ENCODE data around the gene CLN3.
"Not testable (repeated sequence)": the region's sequence is repeated elsewhere in the genome, so short reads cannot be mapped to it uniquely, and the experiment has no call there.

CLN3 gene

DNA sequence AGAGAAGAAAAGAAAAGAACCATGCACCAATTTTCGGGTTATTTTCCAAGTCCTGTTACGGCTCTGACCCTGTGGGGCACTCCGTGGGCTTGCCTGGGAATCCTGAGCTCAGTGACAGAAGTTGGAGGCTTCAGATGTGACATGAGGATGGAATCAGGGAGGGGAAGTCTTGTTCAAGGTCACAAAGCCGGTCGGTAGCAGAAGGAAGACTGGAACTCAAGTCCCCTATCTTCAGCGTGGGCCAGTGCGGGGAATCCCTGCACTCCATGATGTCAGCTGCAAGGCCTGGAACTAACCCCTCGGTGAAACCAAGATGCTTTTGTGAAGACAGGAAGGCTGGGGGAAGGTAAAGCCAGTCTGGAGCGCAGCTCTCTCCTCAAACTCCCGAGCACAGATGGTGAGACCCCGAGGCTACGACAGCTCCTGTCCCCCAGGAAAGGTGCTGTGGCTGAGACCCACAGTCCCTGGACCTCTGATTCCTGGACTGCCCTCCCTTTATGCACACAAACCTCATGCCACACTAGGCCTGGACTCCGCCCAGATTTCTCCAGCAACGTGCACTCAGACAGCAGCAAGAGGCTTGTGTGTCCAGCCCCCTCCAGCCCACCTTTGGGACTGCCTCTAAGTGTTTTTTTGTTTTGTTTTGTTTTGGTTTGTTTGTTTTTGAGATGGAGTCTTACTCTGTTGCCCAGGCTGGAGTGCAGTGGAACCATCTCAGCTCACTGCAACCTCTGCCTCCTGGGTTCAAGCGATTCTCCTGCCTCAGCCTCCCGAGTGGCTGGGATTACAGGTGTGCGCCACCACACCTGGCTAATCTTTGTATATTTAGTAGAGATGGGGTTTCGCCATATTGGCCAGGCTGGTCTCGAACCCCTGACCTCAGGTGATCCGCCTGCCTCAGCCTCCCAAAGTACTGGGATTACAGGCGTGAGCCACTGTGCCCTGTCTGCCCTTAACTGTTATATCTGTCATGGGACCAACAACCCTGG lies 20.2 kb upstream of the CLN3 start:
- Histone ChIP-seq H3K4me1 (ENCODE audit: control insufficient read depth, insufficient read depth, low read length) (no peaks in the 10 kb centered on the region), H3K9me3 (ENCODE audit: control insufficient read depth, low read length) (no peaks in the 10 kb centered on the region), H3K4me3 (ENCODE audit: low read length) (no peak overlapping the region), H3K27me3 (replicated peaks; ENCODE audit: control insufficient read depth, insufficient read depth, low read length) (peaks cover 4% of the 10 kb centered on the region), H3K36me3 (ENCODE audit: control insufficient read depth, insufficient read depth, low read length, severe bottlenecking) (no peaks in the 10 kb centered on the region), H3K9ac (ENCODE audit: low read length) (no peak overlapping the region)
- no peak for DNase-seq (ENCODE audit: low read depth)

DNA sequence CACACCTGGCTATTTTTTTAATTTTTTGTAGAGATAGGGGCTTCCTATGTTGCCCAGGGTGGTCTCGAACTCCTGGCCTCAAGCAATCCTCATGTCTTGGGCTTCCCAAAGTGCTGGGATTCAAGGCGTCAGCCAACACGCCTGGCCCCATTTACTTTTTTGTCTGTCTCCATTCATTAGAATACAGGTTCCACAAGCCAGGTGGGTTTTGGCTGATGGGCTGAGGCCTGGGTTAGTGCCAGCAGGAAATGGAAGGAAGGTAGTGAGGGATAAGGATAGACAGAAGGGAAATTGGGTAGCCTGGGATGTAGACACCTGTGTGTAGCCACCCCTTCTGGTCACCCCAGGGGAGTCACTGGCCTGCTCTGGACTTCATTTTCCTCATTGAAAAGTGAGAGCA lies 19.2 kb upstream of the CLN3 start:
- Histone ChIP-seq H3K9ac (ENCODE audit: low read length) (no peak overlapping the region), H3K36me3 (ENCODE audit: control insufficient read depth, insufficient read depth, low read length, severe bottlenecking) (no peaks in the 10 kb centered on the region), H3K9me3 (ENCODE audit: control insufficient read depth, low read length) (no peaks in the 10 kb centered on the region), H3K4me1 (ENCODE audit: control insufficient read depth, insufficient read depth, low read length) (peaks cover 5% of the 10 kb centered on the region), H3K27me3 (replicated peaks; ENCODE audit: control insufficient read depth, insufficient read depth, low read length) (peaks cover 4% of the 10 kb centered on the region), H3K4me3 (ENCODE audit: low read length) (no peak overlapping the region)
- no peak for DNase-seq (ENCODE audit: low read depth)

DNA sequence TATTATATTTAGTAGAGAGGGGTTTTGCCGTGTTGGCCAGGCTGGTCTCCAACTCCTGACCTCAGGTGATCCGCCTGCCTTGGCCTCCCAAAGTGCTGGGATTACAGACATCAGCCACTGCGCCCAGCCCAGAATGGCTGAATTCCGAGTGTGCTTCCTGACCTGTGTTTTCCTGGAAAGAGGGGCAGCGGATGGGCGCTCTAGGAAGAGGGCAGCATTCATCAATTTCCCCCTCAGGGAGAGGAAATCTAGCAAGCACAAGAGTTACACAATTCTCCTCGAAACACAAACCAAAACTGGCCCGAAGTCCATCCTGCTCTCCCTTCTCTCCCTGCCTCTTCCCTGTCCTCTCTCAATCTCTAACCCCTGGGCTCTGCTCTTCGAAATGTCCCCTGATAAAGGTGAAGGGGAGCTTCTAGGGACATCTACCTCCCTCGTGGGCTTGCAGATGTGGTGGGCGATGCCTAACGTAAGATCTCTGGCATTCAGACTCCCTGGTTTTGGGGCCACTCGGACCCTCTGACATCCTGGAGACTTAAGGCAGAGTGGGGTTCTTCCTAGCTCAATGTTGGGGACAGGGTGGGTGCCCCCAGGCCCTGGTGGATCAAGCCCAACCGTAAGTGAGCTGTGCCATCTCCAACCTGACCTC lies 13.7 kb upstream of the CLN3 start:
- Histone ChIP-seq H3K27me3 (replicated peaks; ENCODE audit: control insufficient read depth, insufficient read depth, low read length) (peaks cover 27% of the 10 kb centered on the region), H3K4me3 (ENCODE audit: low read length) (no peak overlapping the region), H3K9ac (ENCODE audit: low read length) (no peak overlapping the region), H3K9me3 (ENCODE audit: control insufficient read depth, low read length) (no peaks in the 10 kb centered on the region), H3K36me3 (ENCODE audit: control insufficient read depth, insufficient read depth, low read length, severe bottlenecking) (no peaks in the 10 kb centered on the region), H3K4me1 (ENCODE audit: control insufficient read depth, insufficient read depth, low read length) (peaks cover 10% of the 10 kb centered on the region)
- DNase-seq (ENCODE audit: low read depth) = no peak

DNA sequence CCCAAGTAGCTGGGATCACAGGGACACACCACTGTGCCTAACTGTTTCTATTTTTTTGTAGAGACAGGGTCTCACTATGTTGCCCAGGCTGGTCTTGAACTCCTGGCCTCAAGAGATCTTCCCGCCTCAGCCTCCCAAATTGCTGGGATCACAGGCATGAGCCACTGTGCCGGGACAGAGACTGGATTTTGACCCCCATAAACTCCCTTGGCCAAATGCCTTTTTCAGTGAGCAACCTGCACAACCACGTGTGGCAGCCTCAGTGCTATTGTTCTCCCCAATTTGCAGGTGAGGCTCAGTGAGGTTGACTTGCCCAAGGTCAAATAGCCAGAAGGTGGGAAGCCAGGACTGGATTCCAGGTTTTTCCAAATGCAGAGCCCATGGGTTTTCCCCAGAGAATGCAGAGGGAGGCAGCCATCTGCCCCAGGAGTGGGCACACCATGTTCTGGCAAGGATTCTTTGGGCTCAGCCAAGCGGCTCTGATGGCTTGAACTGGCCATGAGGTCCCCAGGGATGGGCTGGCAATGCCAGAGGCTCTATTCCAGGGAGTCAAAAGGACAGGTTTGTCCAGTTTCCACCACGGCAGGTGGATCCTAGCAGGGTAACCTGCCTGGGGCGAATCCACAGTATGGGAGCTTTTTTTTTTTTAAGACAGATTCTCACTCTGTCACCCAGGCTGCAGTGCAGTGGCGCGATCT lies 13.0 kb upstream of the CLN3 start:
- DNase-seq (ENCODE audit: low read depth) = no peak
- H3K36me3 ChIP-seq (ENCODE audit: control insufficient read depth, insufficient read depth, low read length, severe bottlenecking) = no peaks in the 10 kb centered on the region
- peaks cover 30% of the 10 kb centered on the region for H3K27me3 ChIP-seq (replicated peaks; ENCODE audit: control insufficient read depth, insufficient read depth, low read length)
- H3K4me1 ChIP-seq (ENCODE audit: control insufficient read depth, insufficient read depth, low read length) = peaks cover 10% of the 10 kb centered on the region
- H3K4me3 ChIP-seq (ENCODE audit: low read length) = no peak overlapping the region
- H3K9ac ChIP-seq (ENCODE audit: low read length) = no peak overlapping the region
- no peaks in the 10 kb centered on the region for H3K9me3 ChIP-seq (ENCODE audit: control insufficient read depth, low read length)

DNA sequence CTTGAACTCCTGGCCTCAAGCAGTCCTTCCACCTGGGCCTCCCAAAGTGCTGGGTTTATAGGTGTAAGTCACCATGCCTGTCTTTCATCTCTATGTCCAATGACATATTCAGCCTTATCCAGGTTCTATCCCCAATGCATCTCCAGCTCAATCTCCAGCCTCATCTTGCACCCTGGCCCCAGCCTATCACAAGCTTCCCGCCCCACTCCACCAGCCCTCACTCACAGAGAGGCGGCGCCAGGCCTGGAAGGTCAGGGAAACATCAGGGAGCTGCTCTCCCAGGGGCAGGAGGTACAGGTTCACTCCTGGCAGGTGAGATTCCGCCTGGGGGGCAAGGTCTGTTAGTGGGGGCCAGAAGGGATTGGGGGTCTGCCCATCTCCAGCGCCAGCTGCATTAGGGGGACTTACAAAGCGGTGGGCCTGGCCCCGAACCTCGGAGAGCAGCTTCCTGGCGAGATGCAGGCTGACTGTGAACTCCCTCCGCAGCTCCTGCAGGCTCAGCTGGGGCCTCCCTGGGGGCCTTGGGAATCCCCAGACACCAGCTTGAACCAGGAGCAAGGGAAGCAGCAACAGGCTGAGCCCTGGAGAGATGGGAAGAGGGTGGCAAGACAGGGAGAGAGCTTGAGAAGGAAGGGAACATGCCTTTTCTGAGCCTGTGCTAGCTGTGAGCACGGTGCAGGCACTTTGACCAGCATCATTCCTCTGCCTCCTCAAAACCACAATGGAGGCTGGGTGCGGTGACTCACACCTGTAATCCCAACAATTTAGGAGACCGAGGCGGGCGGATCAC lies 11.8 kb upstream of the CLN3 start:
- Histone ChIP-seq H3K9ac (ENCODE audit: low read length) (no peak overlapping the region), H3K9me3 (ENCODE audit: control insufficient read depth, low read length) (no peaks in the 10 kb centered on the region), H3K4me3 (ENCODE audit: low read length) (no peak overlapping the region), H3K36me3 (ENCODE audit: control insufficient read depth, insufficient read depth, low read length, severe bottlenecking) (no peaks in the 10 kb centered on the region), H3K4me1 (ENCODE audit: control insufficient read depth, insufficient read depth, low read length) (peaks cover 10% of the 10 kb centered on the region), H3K27me3 (replicated peaks; ENCODE audit: control insufficient read depth, insufficient read depth, low read length) (peaks cover 36% of the 10 kb centered on the region)
- DNase-seq (ENCODE audit: low read depth) = no peak

DNA sequence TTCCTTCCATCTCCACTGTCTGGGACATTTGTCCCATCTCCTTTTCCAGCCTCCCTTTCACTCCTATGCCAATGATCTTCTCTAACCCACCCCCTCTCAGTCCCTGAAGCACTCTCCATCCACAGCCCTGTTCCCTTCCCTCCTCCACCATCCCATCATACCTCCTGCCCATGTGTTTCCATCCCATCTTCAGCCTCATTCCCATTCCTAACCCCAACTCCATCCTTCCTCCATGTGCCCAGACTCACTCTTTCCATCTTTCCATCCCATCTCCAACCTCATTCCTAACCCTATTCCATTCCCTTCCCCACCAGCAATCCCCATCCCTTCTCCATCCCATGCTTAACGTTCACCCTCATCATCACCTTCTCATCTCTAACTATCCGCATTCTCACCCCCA lies 10.4 kb upstream of the CLN3 start:
- Histone ChIP-seq H3K4me1 (ENCODE audit: control insufficient read depth, insufficient read depth, low read length) (peaks cover 10% of the 10 kb centered on the region), H3K36me3 (ENCODE audit: control insufficient read depth, insufficient read depth, low read length, severe bottlenecking) (no peaks in the 10 kb centered on the region), H3K9ac (ENCODE audit: low read length) (no peak overlapping the region), H3K27me3 (replicated peaks; ENCODE audit: control insufficient read depth, insufficient read depth, low read length) (peaks cover 40% of the 10 kb centered on the region), H3K4me3 (ENCODE audit: low read length) (no peak overlapping the region), H3K9me3 (ENCODE audit: control insufficient read depth, low read length) (no peaks in the 10 kb centered on the region)
- DNase-seq (ENCODE audit: low read depth) = no peak

DNA sequence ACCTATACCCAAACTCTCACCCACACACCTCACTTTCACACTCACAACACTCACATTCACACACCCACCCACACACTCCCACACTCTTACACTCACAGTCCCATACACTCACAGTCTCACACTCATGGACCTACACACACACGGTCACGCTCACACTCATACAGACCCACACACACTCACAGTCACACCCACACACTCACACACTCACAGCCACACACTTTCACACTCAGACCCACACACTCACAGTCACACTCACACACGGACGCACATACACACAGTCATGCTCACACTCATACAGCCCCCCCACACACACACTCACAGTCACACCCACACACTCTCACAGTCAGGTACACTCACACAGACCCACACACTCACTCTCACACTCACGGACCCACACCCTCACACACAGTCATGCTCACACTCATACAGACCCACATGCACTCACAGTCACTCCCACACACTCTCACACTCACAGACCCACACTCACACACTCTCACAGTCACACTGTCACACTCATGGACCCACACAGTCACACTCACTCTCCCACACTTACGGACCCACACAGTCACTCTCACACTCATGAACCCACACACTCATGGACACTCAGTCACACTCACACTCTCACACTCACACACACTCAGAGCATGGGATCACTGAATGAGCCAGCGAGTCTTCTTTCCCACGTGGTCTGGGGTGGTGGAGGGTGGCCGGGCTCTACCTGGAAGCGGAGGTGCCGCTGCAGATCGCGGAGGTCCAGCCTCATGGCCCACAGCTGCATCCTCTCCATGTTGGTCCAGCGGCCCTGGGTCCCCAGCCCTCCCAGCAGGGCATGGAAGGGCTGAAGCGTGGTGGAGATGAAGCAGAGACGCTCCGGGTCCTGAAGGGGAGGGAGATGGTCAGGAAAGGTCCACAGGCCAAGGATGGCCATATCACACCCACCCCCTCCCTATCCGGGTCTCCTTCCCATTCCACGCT lies 9.7 kb upstream of the CLN3 start:
- Histone ChIP-seq H3K9ac (ENCODE audit: low read length) (no peak overlapping the region), H3K4me1 (ENCODE audit: control insufficient read depth, insufficient read depth, low read length) (peaks cover 9% of the 10 kb centered on the region), H3K9me3 (ENCODE audit: control insufficient read depth, low read length) (no peaks in the 10 kb centered on the region), H3K36me3 (ENCODE audit: control insufficient read depth, insufficient read depth, low read length, severe bottlenecking) (no peaks in the 10 kb centered on the region), H3K27me3 (replicated peaks; ENCODE audit: control insufficient read depth, insufficient read depth, low read length) (peaks cover 44% of the 10 kb centered on the region), H3K4me3 (ENCODE audit: low read length) (no peak overlapping the region)
- no peak for DNase-seq (ENCODE audit: low read depth)

DNA sequence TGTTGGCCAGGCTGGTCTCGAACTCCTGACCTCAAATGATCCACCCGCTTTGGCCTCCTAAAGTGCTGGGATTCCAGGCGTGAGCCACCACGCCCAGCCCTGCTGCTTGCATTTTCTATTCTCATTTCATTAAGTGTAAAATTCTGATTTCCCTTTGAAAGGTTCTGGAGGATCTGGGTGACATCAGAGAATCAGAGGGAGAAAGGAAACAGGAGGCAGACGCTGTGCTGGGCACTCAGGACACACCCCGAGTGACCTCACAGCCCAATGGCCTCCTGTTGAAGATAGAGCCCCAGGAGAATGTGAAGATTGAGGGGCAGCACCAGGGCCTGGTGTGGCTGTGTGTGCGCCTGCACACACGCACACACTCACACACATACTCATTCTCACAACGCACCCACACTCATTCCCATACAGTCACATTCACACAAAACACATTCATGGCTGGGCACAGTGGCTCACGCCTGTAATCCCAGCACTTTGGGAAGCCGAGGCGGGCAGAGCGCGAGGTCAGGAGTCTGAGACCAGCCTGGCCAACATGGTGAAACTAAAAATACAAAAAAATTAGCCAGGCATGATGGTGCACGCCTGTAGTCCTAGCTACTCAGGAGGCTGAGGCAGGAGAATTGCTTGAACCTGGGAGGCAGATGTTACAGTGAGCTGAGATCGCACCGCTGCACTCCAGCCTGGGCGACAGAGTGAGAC lies 8.8 kb upstream of the CLN3 start:
- not testable (repeated sequence) for H3K36me3 ChIP-seq (ENCODE audit: control insufficient read depth, insufficient read depth, low read length, severe bottlenecking); H3K4me3 ChIP-seq (ENCODE audit: low read length); H3K9me3 ChIP-seq (ENCODE audit: control insufficient read depth, low read length); H3K4me1 ChIP-seq (ENCODE audit: control insufficient read depth, insufficient read depth, low read length); H3K9ac ChIP-seq (ENCODE audit: low read length); DNase-seq (ENCODE audit: low read depth)
- peaks cover 44% of the 10 kb centered on the region for H3K27me3 ChIP-seq (replicated peaks; ENCODE audit: control insufficient read depth, insufficient read depth, low read length)

DNA sequence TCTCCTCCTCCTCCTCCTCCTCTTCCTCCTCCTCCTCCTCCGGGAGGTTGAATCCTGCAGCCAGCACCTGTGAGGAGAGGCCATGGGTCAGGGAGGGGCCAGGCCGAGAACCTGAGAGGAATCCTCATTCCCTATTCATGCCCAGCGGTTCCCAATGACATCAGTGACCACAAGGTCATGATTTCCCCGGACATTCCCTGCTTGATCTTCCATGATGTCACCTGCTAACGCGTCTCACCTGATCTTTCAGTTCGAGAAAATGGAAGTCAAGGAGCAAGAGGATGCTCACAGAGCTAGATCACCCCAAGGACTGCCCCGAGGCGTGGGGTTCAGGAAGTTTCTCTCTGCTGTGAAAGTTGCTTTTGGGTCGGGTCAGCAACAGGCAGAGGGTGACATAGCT lies 8.0 kb upstream of the CLN3 start:
- Histone ChIP-seq H3K27me3 (replicated peaks; ENCODE audit: control insufficient read depth, insufficient read depth, low read length) (peaks cover 42% of the 10 kb centered on the region), H3K4me3 (ENCODE audit: low read length) (no peak overlapping the region), H3K9ac (ENCODE audit: low read length) (no peak overlapping the region), H3K36me3 (ENCODE audit: control insufficient read depth, insufficient read depth, low read length, severe bottlenecking) (no peaks in the 10 kb centered on the region), H3K9me3 (ENCODE audit: control insufficient read depth, low read length) (no peaks in the 10 kb centered on the region), H3K4me1 (ENCODE audit: control insufficient read depth, insufficient read depth, low read length) (no peaks in the 10 kb centered on the region)
- no peak for DNase-seq (ENCODE audit: low read depth)

Measured in adipocyte (in vitro differentiated cells).